ENCODE data around the gene VPS13D.

VPS13D gene

DNA sequence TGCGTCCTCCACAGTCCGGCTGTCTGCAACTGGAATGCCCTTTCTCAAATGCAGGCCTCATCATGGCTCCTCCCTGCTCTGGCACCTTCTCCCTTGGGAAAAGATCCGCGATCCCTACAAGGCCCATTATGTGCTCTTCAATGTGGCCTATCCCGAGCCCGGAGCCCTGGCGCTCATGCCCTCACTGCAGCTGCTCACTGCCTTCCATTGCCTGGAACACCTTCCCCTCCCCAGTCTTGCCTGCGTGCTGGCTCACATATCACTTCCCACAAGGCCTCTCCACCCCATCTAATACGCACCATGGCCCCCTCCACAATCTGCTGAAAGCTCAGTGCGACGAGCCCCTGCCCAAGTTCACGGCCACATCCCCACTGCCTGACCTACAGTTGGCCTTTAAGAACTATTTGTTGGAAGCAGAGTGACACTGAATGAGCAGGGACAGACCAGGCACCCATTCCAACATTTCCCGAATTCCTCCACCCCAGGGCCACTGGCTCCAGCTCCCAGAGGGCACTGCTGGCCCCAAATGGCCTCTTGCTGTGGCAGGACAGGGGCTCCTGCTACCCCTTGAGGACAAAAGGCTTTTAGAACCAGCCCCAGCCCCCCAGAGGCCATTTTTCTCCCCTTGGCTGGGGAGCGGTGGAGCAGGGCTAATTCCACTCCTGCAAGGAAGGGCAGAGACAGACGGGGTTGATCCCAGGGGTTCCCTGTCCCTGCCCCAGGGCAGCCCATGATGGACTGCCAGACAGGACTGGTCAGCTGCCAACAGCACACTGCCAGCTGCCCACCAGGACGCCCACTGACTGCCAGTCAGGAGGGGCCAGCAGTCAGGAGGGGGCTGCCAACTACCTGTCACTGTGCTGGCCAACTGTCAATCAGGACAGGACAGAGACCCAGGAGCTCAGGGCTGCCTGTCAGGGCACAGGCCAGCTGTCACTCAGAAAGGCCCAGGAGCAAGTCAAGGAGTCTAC is 323.4 kb downstream of the VPS13D start:
- no peaks in the 10 kb centered on the region for H3K79me1 ChIP-seq (replicated peaks; ENCODE audit: low read length, poor library complexity, severe bottlenecking)
- H3K4me3 ChIP-seq (ENCODE audit: insufficient read depth in 1 of 2, low read depth in 1 of 2, low read length in 2 of 2), result no peak overlapping the region
- no peak overlapping the region for H3K9ac ChIP-seq (ENCODE audit: low read length)
- DNase-seq, result no peak
- H2AK5ac ChIP-seq (ENCODE audit: low read length, severe bottlenecking), result peak overlapping the region; percentile 38
- no peak overlapping the region for H4K8ac ChIP-seq (ENCODE audit: low read length)
- H3K4me1 ChIP-seq (ENCODE audit: control insufficient read depth, insufficient read depth, low read depth, low read length), result peaks cover 40% of the 10 kb centered on the region
- H3K14ac ChIP-seq (ENCODE audit: low read length in 2 of 2), result no peak overlapping the region
- no peak overlapping the region for H4K91ac ChIP-seq (ENCODE audit: low read length)
- no peak overlapping the region for H2BK120ac ChIP-seq (ENCODE audit: low read depth, low read length)
- H2AFZ ChIP-seq (ENCODE audit: low read depth, low read length), result no peak overlapping the region
- H2BK12ac ChIP-seq (ENCODE audit: low read length in 2 of 2), result no peak overlapping the region
- H3K23ac ChIP-seq (ENCODE audit: low read length in 2 of 2), result no peak overlapping the region
- WGBS, result 85% methylated on average over 16 of the region's 16 CpGs
- no peaks in the 10 kb centered on the region for H3K36me3 ChIP-seq (ENCODE audit: control insufficient read depth in 1 of 2, insufficient read depth in 2 of 2, low read depth in 1 of 2, low read length in 2 of 2)
- H2BK5ac ChIP-seq (ENCODE audit: low read depth, low read length, poor library complexity, severe bottlenecking), result no peak overlapping the region
- no peaks in the 10 kb centered on the region for H3K9me3 ChIP-seq (ENCODE audit: control insufficient read depth, low read length)
- H3K27ac ChIP-seq (ENCODE audit: low read length, poor library complexity, severe bottlenecking), result no peak overlapping the region
- H3K4me2 ChIP-seq (ENCODE audit: low read length, poor library complexity, severe bottlenecking), result no peak overlapping the region
- no peak overlapping the region for H2BK15ac ChIP-seq (ENCODE audit: low read depth, poor library complexity, severe bottlenecking)
- H3K4ac ChIP-seq (ENCODE audit: low read depth in 1 of 2, low read length in 2 of 2), result no peak overlapping the region
- H3K27me3 ChIP-seq (ENCODE audit: control insufficient read depth in 1 of 2, insufficient read depth in 1 of 2, low read length in 2 of 2), result peaks cover 0 to 3% of the 10 kb centered on the region in 2 experiments
- no peak overlapping the region for H3K18ac ChIP-seq (ENCODE audit: low read depth in 1 of 2, low read length in 2 of 2)

- Histone ChIP-seq H2BK12ac (ENCODE audit: low read length in 2 of 2) (no peak overlapping the region), H3K4me3 (ENCODE audit: insufficient read depth in 1 of 2, low read depth in 1 of 2, low read length in 2 of 2) (no peak overlapping the region), H2BK120ac (ENCODE audit: low read depth, low read length) (no peak overlapping the region), H4K91ac (ENCODE audit: low read length) (no peak overlapping the region), H3K23ac (ENCODE audit: low read length in 2 of 2) (no peak overlapping the region), H2AK5ac (ENCODE audit: low read length, severe bottlenecking) (no peak overlapping the region), H3K18ac (ENCODE audit: low read depth in 1 of 2, low read length in 2 of 2) (no peak overlapping the region), H3K27ac (ENCODE audit: low read length, poor library complexity, severe bottlenecking) (no peak overlapping the region), H3K9me3 (ENCODE audit: control insufficient read depth, low read length) (no peaks in the 10 kb centered on the region), H3K79me1 (replicated peaks; ENCODE audit: low read length, poor library complexity, severe bottlenecking) (no peaks in the 10 kb centered on the region), H3K9ac (ENCODE audit: low read length) (no peak overlapping the region), H3K14ac (ENCODE audit: low read length in 2 of 2) (no peak overlapping the region), H3K4ac (ENCODE audit: low read depth in 1 of 2, low read length in 2 of 2) (no peak overlapping the region), H2AFZ (ENCODE audit: low read depth, low read length) (no peak overlapping the region), H3K4me1 (ENCODE audit: control insufficient read depth, insufficient read depth, low read depth, low read length) (peaks cover 40% of the 10 kb centered on the region), H2BK15ac (ENCODE audit: low read depth, poor library complexity, severe bottlenecking) (no peak overlapping the region), H4K8ac (ENCODE audit: low read length) (no peak overlapping the region), H3K4me2 (ENCODE audit: low read length, poor library complexity, severe bottlenecking) (no peak overlapping the region), H3K36me3 (ENCODE audit: control insufficient read depth in 1 of 2, insufficient read depth in 2 of 2, low read depth in 1 of 2, low read length in 2 of 2) (no peaks in the 10 kb centered on the region), H2BK5ac (ENCODE audit: low read depth, low read length, poor library complexity, severe bottlenecking) (no peak overlapping the region), H3K27me3 (ENCODE audit: control insufficient read depth in 1 of 2, insufficient read depth in 1 of 2, low read length in 2 of 2) (peaks cover 0 to 3% of the 10 kb centered on the region in 2 experiments)
- WGBS, result 85% methylated on average over 3 of the region's 3 CpGs
- DNase-seq, result no peak
Measured at GRCh38 chr1:12553963-12554362, 324.1 kb downstream of the VPS13D start.

- Histone ChIP-seq H4K8ac (ENCODE audit: low read length) (no peak overlapping the region), H3K4me3 (ENCODE audit: insufficient read depth in 1 of 2, low read depth in 1 of 2, low read length in 2 of 2) (no peak overlapping the region), H4K91ac (ENCODE audit: low read length) (no peak overlapping the region), H3K79me1 (replicated peaks; ENCODE audit: low read length, poor library complexity, severe bottlenecking) (no peaks in the 10 kb centered on the region), H2AK5ac (ENCODE audit: low read length, severe bottlenecking) (no peak overlapping the region), H2BK15ac (ENCODE audit: low read depth, poor library complexity, severe bottlenecking) (no peak overlapping the region), H2BK120ac (ENCODE audit: low read depth, low read length) (no peak overlapping the region), H3K9ac (ENCODE audit: low read length) (no peak overlapping the region), H3K27me3 (ENCODE audit: control insufficient read depth in 1 of 2, insufficient read depth in 1 of 2, low read length in 2 of 2) (peaks cover 0 to 3% of the 10 kb centered on the region in 2 experiments), H3K4ac (ENCODE audit: low read depth in 1 of 2, low read length in 2 of 2) (no peak overlapping the region), H2AFZ (ENCODE audit: low read depth, low read length) (no peak overlapping the region), H3K14ac (ENCODE audit: low read length in 2 of 2) (no peak overlapping the region), H3K4me2 (ENCODE audit: low read length, poor library complexity, severe bottlenecking) (no peak overlapping the region), H3K27ac (ENCODE audit: low read length, poor library complexity, severe bottlenecking) (no peak overlapping the region), H2BK12ac (ENCODE audit: low read length in 2 of 2) (no peak overlapping the region), H3K9me3 (ENCODE audit: control insufficient read depth, low read length) (no peaks in the 10 kb centered on the region), H3K18ac (ENCODE audit: low read depth in 1 of 2, low read length in 2 of 2) (no peak overlapping the region), H3K4me1 (ENCODE audit: control insufficient read depth, insufficient read depth, low read depth, low read length) (peaks cover 34% of the 10 kb centered on the region), H2BK5ac (ENCODE audit: low read depth, low read length, poor library complexity, severe bottlenecking) (no peak overlapping the region), H3K36me3 (ENCODE audit: control insufficient read depth in 1 of 2, insufficient read depth in 2 of 2, low read depth in 1 of 2, low read length in 2 of 2) (no peaks in the 10 kb centered on the region), H3K23ac (ENCODE audit: low read length in 2 of 2) (no peak overlapping the region)
- no peak for DNase-seq
- 86% methylated on average over 18 of the region's 18 CpGs for WGBS
Measured at GRCh38 chr1:12554521-12555305, 324.9 kb downstream of the VPS13D start.

All from mesenchymal stem cell (in vitro differentiated cells and primary cell).